SIG-M5 (cell line): ENCODE data around the gene PACRG.

ENCODE experiments used
- DNase-seq: peaks from one replicate; lab custom pipeline; 2025; lab: John Stamatoyannopoulos, UW

The PACRG gene

DNA sequence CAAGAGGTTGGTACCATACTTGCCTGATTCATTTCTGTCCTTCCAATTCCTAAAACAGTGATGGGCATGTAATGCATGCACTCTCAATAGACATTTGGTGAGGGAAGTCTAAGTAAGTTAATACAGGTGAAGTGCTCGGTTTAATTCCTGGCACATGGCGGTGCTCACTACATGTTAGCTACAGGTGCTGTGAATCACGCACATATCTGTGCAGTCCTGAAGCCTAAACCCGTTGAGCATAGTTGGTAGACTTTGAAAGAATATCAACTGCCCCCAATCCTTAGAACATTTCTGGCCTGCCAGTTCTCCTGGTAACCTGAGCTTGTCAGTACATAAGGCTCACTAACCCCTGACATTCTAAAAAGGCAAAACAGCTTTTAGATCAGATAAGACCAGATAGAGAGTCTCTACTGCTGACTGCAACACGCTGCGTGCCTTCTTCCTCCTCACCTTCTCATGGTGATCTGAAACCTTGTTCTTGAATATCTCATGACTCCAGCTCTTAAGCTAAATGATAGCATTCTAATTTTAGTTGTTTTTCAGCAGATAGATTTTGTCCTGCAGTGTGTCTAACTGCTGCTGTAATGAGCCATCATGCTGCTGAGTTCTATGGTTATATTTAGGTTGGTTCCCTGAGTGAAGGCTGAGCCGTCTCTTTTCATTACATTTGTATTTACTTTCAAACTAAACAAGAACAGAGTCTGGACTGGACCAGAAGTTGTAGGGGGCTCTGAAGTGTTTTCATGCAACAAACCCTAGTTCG, 358.3 kb downstream of the PACRG start:
- no peak for DNase-seq

DNA sequence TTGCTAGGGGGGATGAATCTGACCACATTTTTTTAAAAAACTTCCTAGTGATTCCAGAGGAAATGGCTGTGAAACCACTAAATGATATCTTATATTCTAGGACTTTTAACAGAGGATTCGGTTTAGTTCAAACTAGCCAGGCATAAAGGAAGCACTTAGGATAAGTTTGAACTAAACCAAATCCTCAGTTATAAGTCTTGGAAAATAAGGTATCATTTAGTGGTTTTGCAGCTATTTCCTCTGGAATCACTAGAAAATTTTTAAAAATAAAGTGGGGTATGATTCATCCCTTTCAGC, 358.8 kb downstream of the PACRG start:
- DNase-seq: no peak

DNA sequence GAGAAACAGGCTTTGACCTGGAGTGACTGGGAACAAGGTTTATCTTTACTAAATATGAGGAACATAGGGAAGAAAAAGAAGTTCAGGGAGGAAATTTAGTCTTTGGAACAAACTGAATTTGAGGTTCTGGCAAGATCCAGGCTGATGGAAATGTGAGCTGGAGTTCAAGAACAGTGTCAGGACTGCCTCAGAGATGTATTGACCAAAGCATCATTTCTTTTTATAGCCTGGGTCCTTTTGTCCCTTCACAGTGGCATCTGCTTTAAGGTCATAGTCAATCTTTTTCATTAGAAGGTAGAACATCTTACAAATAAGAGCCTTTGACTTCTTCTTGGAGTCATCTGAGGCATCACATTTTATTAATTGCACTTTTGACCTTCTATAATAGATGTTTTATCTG, 360.2 kb downstream of the PACRG start:
- no peak for DNase-seq

DNA sequence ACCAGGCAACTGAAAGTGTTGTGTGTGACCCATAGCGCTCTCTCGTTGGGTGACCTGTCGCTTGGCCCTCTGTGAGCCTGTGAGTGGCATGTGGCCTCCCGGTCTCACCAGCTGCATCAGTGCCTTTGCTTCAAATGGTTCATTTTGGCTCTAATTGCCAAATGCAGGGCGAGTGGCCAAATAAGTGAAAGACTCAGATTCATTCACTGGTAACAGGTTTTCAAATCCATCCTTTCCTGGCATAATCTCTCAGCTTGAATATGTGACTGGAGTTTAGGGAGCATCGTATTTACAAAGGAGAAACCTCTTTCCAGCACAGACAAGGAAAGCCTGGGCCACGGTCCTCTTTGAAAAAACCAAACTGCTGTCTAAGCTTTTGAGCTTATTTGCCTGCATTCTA, 365.1 kb downstream of the PACRG start:
- no peak for DNase-seq

DNA sequence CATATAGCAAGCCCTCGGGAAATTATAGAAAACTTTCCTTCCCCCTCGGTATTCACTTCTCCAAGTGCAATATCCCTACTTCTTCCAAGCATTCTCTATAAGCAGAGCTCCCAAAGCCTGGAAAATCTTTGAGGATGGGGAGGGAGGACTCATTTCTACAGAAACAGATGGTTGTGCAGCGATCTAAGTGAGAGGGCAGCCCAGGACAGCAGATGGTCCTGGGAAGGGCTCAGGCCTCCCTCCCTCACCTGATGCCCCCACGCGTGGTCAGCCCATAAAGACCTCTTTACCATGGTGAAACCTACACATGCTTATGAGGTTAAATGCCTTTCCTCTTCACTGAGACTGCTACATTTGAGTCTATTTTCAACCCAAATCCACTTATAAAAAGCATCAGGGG, 367.1 kb downstream of the PACRG start:
- no peak for DNase-seq

DNA sequence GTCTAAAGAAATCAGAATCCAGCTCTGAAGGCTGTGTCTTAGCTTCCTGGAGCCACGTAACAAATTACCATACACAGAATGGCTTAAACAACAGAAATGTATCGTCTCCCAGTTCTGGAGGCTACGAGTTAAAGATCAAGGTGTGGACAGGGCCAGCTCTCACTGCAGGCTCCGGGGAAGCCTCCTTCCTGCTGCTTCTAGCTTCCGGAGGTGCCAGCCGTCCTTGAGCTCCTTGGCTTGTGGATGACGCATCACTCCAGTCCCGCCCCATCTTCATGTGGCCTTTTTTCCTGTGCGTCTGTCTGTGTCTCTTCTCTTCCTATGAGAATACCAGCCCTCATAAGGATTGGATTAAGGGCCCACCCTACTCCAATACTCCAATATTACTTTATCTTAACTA, 367.6 kb downstream of the PACRG start:
- DNase-seq: no peak

DNA sequence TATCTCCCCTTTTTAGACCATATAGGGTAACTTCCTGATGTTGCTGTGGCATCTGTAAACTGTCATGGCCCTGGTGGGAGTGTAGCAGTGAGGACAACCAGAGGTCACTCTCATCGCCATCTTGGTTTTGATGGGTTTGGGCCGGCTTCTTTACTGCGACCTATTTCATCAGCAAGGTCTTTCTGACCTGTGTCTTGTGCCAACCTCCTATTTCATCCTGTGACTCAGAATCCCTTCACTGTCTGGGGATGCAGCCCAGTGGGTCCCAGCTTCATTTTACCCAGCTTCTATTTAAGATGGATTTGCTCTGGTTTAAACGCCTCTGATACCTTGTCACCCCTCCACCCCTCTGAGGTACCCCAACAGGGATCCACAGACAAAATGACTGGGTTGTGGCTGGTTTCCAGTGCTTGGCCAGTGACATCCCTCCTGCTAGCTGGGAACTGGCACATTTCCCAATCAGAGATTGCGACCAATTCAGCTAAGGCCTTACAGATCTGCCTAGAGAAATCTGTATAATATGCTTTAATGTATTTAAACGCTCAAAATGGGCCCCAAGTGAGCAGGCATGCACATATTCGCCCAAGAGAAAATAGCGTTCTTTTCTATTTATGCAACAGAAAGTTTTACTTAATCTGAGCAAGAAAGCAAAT, 371.2 kb downstream of the PACRG start:
- no peak for DNase-seq

DNA sequence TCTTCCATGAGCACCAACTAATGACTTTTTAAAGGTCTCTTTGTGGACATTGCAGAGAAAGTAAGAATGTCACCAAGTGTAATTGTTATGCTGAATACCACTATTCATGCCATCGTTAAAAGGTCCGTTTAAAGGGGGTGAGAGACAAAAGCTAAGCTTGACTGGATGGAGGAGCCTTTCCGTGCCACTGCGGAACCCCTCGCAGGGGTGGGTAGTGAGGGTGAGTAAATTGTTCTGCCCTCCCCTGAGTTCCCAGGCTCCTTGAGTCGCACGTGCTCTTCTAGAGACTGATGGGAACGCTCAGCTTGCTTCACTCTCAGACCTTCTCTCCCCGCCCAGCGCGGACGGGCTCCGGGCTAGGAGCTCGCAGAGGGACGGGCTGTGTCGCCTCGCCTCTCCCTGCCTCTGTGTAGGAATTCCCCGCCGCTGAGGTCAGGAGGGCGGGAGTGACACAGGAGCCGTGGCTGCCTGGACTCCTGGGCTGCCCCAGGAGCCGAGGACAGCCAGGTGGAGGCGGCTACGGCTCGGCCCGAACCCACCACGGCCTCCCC, 371.9 kb downstream of the PACRG start:
- DNase-seq: no peak

DNA sequence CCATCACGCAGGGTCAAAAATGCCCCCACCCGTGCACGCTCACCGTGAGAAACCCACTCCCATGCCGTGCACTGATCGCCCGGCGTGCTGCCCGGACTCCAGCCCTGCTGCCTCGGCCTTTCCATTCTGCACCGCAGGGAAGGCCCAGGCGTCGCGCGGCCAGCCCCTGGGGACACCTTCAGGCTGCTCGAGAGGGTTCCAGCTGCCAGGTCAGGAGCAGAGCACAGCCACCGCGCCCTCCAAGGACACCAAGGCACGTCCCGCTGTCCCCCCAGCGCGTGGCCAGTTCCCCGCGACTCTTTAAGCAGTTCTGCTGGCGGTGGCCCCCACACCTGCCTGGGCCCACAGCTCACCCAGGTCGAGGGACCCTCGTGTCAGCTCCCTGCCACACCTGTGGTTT, 372.5 kb downstream of the PACRG start:
- DNase-seq: no peak

DNA sequence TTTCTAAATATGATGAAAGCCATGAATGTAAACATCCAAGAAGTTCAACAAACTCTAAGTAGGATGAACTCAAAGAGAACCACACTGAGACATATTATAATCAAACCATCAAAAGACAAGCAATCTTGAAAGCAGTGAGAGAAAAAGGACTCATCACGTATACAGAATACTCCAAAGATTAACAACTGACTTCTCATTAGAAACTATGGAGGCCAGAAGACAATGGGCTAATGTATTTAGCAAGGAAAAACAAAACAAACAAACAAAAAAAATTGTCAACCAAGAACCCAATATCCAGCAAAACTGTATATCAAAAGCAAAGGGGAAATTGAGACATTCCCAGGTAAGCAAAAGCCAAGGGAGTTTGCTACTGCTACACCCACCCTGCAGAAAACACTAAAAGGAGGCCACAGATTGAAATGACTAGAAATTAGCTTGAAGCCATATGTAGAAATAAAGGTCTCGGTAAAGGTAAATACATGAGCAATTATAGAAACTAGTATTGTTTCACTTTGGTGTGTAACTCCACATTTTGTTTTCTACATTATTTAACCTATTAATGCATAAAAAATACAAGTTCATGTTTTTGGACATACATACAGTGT, 385.7 kb downstream of the PACRG start:
- no peak for DNase-seq

DNA sequence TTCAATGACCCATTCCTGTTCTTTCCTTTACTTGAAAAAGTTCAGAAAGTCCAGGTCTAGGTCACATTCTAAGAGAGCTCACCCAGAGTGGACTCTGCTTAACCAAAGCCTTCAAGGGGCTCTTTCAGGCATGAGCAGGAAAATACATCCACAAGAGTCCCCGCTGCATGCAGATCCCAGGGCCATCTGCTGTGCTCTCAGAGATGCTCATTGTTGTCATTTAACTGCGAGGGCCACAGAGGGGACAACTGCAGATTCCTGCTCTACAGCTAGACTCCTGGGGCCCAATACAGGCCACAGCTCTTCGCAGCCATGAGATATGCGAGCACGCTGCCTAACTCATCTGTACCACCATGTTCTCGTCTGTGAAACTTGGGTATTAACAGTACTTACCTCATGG, 391.2 kb downstream of the PACRG start:
- DNase-seq: no peak

DNA sequence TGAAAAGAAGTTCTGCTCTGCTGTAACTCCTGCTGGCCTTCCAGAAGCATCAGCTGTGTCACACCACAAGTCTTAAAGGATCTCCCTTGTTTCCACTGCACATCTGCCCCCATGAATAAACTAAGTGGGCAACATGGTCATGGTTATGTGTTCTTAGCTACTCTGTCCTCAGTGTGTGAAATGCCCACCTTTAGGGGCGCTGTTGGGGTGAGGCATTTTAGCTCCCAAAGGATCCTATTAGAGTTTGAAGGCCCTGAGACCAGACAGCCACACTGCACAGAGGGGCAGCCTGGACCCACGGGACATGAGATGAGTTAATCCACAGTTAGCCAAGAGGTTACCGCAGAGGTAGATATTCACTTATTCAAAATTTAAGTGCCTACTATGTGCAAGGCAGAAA, 392.4 kb downstream of the PACRG start:
- no peak for DNase-seq

DNA sequence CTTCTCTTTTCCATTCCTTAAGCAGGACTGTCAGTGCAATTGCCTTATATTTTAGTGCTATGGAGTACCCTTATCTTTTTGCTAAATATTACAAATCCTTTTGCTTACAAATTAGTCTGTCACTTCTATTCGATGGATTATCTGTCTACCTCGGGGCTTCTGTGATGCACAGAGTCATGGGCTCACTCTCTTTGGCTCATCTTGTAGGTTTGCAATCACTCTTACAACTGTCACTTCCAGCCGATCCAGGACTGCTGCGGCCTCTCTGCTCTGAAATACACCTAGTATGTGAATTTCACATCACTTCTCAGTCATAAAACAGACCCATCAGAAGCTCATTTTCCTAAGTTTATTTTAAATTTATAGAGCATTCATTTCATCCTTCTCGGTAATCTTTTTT, 393.5 kb downstream of the PACRG start:
- DNase-seq: no peak

DNA sequence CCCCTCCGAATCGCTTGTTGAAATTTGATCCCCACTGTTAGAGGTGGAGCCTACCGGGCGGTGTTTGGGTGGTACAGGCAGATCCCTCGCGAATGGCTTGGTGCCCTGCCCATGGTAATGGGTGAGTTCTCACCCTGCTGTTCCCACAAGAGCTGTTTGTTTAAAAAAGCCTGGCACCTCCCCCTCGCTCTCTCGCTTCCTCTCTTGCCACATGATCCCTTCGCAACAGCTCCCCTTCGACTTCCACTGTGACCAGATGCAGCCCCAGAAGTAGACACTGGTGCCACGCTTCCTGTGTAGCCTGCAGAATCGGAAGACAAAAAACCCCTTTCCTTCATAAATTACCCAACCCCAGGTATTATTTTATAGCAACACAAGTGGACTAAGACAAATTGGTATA, 394.6 kb downstream of the PACRG start:
- no peak for DNase-seq

DNA sequence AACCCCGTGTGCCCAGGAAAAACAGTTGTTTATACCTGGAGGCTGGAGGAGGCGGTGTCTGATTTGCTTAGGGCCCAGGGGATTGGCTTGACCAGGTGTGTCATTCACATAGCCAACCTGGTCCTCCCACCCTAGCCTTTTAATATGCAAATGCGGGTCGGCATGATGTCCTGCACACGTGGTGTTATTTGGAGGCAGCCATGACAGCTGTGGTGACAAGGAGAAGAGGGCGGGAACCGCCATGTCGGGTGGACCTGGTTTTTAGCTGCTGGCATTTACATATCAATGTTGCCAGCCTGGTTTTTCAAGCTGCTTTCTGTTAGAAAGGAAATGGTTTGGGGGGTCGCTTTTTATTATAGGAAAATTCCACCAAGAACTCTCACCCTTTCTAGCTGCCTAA, 395.3 kb downstream of the PACRG start:
- DNase-seq: no peak

DNA sequence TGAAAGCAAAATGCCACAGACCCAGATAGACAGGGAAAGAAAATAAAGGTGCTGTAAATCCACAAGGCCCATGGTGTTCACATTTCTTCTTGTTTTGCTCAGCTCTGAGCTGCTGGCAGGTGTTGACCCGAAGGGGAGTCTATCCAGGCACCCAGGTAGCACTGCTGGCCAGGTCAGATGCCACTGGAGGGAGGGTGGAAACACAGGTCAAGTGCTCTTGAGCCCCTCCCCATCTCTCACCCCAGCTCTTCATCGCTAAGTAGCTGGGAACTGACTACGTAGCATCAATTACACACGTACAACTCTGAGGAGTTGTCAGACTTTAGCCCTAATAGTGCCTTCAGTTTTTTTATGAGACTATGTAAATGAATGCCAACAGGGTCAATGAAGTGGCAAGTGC, 399.0 kb downstream of the PACRG start:
- no peak for DNase-seq

DNA sequence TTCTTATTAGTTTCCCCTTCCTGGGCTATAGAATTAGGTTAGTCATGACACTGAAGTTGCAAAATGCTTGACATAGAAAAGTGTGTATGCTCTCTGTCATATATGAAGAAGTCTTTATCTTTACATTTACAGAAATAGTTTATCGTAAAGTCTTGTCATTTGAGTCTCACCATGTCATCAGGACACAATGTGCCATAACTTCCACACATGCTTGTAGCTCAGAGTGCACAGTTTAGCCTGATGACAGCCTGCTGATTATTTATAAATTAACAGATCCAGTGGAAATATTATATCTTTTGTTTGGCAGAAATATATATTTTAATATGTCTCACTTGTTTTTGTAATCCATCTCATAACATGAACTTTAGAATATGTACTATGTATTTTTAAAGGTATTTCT, 399.8 kb downstream of the PACRG start:
- no peak for DNase-seq

DNA sequence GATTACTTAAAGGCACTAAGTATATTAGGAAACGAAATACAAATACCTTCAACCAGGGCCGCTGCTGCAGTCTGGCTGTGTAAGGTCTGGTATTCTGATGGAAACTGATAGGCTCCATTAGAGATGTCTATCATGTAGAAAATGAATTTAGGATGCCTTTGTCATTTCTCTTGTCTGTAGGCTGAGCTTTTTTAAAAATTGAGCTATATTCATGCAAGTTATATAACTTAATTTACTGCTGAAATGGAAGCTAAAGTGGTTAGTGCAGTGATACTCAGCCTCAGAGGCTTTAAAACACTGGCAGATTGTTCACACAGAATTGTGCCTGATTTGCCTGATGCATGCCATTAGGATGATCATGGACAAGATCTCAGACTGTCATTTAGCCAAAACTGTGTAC, 400.6 kb downstream of the PACRG start:
- DNase-seq: no peak

DNA sequence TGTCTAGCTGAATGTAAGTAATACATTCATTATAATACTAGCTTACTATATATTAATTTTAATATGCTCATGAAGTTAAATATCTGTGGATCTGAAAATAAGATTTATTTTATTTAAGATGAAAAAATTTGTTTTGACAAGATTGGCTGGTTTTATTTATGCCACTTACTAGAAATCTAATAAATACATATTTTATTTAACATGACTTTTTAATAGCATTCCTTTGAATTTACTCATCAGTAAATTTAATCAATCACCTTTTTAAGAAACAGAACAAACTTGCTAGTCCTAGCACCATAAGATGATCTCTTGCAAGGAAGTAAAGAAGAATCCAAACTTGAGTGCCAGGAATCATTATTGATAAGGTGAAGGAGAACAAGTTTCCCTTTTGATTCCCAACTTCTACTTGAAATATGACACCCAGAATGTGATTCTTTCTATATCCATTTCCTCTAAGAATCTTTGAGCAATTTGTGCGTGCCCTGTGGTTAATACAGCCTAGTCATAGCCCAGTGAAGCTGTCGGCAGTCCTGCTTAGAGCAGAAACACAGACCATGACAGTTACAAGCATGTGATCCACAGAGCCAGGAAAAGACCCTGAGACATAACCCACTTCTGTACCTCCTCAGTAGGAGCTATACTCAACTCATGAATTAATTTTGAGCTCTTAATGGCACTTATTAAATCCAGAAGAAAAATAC, 404.4 kb downstream of the PACRG start:
- DNase-seq: no peak

DNA sequence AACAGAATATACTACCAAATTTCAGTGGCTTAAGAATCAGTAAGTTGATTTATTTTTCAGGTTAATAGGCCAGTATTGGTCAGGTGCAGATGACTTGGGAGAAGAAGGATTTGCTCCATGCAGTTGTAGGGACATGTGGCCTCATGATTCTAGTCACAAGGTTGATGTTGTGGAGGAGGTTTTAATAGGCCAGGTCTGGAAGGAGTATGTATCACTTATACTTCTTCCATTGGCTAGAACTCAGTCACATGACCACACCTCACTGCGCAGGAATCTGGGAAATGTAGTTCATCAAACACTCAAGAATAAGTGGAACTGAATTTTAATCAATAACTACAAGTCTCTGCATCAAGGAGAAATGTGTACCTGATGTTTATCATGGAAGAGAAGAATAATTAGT, 405.2 kb downstream of the PACRG start:
- DNase-seq: no peak

DNA sequence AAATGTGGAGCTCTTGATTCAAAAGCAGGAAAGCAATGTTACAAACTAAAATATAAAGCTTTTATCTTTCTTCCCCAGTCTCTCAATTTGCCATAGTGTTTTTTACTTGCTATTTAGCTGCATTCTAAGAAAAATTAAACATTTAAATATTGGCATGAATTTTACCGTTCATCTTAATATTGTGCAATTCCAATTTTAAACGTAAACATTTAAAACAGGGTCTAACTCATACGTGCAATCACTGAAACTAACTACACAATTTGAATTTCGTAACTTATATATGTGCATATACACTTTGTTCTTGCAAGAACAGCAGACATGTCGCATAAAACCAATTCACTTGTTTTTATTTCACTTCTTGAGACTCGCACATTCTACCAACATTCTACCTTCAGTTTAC, 405.9 kb downstream of the PACRG start:
- DNase-seq: no peak

DNA sequence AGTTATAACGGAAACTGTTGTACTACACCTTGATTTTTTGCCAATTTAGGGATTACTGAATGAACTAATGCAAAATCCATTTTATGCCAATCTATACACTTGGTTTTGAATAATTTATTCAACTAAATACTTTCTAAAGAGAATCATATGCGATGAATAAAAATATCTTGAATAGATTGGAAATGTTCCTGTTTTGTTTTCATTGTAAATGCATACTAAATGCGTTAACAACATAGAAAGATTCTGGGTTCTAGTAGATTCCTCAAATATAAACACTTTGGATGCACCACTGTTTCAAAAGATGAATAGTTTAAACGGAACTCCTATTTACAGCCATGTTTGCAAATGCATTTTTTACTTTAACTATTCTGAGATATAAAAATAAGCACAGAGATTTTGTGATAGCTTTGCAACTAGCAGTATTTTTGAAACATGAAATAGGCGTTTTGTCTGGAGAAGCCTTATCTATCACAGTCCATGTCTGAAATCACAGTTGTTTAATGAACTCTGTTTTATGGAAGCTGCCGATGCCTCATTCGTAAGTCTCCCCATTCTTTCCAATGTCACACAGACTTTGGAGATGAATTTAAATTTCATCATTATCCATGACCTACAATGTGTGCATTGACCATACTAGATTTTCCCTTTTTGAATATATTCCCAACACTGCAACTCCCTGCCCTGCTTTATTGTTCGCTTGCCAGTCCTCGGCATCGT, 409.1 kb downstream of the PACRG start:
- no peak for DNase-seq
